Ishikawa (cell line): ENCODE data around the gene OBSCN.

Experiments
- CEBPB ChIP-seq: IDR thresholded peaks from 2 replicates; pipeline ENCODE4 v1.6.1; 2012
- EP300 ChIP-seq: IDR thresholded peaks from 2 replicates; pipeline ENCODE4 v1.6.1; 2012; ENCODE audit warnings: borderline replicate concordance
- TCF12 ChIP-seq: IDR thresholded peaks from 2 replicates; pipeline ENCODE4 v1.6.1; 2012; ENCODE audit warnings: low read depth
- ZBTB7A ChIP-seq: IDR thresholded peaks from 2 replicates; pipeline ENCODE4 v1.6.1; 2012; ENCODE audit warnings: low read depth
- TF ChIP-seq, protein P1 (sequence below): IDR thresholded peaks from 2 replicates; pipeline ENCODE4 v1.6.1; 2012

GRCh38 chr1:228174482-228175315 is 33.1 kb upstream of the OBSCN start:
- TF ChIP-seq ZBTB7A (no peak), CEBPB (no peak), TCF12 (no peak), EP300 (no peak)
- TF ChIP-seq, protein P1, sequence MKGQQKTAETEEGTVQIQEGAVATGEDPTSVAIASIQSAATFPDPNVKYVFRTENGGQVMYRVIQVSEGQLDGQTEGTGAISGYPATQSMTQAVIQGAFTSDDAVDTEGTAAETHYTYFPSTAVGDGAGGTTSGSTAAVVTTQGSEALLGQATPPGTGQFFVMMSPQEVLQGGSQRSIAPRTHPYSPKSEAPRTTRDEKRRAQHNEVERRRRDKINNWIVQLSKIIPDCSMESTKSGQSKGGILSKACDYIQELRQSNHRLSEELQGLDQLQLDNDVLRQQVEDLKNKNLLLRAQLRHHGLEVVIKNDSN, result no peak
